Measurements from ENCODE around the gene PPP1R9B. TPM values are rescaled to one million over a fixed set of nuclear protein-coding genes. Genes with fewer than 3 reads are reported as not detected.

Gene PPP1R9B, protein sequence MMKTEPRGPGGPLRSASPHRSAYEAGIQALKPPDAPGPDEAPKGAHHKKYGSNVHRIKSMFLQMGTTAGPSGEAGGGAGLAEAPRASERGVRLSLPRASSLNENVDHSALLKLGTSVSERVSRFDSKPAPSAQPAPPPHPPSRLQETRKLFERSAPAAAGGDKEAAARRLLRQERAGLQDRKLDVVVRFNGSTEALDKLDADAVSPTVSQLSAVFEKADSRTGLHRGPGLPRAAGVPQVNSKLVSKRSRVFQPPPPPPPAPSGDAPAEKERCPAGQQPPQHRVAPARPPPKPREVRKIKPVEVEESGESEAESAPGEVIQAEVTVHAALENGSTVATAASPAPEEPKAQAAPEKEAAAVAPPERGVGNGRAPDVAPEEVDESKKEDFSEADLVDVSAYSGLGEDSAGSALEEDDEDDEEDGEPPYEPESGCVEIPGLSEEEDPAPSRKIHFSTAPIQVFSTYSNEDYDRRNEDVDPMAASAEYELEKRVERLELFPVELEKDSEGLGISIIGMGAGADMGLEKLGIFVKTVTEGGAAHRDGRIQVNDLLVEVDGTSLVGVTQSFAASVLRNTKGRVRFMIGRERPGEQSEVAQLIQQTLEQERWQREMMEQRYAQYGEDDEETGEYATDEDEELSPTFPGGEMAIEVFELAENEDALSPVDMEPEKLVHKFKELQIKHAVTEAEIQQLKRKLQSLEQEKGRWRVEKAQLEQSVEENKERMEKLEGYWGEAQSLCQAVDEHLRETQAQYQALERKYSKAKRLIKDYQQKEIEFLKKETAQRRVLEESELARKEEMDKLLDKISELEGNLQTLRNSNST
- 10 to 100 TPM; 36.2 to 79.7 TPM for total RNA-seq

DNA sequence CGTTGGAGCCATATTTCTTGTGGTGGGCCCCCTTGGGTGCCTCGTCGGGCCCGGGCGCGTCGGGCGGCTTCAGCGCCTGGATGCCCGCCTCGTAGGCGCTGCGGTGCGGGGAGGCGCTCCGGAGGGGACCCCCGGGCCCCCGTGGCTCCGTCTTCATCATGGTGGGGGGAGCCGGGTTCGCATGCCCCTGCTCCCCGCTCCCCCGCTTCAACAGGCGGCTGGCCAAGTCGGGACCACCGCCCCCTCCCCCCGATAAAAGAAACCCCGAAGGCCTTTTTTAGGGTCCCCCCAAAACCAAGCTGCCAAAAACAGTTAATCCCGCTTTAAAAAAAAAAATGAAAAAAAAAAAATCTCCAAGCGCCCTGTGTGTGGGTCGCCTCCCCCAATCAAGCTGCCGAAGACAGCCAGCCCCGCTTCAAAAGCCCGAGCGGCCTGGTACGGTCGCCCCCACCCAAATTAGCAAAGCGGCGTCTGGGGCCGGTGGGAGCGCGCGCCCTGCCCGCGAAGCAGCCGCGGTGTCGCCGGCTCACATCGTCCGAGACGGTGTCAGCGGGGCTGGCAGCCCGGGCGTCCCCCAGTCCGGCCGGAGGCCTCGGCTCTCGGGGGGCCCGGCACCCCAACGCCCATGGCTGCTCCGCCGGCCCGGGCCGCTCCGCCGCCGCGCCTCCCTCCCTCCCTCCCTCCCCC lies at the start of gene PPP1R9B:
Gene PPP1R9B, minus strand, starts transcription at position 324 of the 687 bp plus-strand sequence. Its CDS starts 164 bp downstream, at position 160.
- H3K4me3 ChIP-seq: peak within 1 kb of the TSS; percentile 69 to 86
- no peaks in the 10 kb centered on the region for H3K27me3 ChIP-seq (replicated peaks; ENCODE audit: insufficient read depth)
- TF ChIP-seq POLR2AphosphoS5 (IDR thresholded peaks at IDR 0.05) (no peak), POLR2A (IDR thresholded peaks at IDR 0.05) (no peak)
- TF ChIP-seq, protein P1, sequence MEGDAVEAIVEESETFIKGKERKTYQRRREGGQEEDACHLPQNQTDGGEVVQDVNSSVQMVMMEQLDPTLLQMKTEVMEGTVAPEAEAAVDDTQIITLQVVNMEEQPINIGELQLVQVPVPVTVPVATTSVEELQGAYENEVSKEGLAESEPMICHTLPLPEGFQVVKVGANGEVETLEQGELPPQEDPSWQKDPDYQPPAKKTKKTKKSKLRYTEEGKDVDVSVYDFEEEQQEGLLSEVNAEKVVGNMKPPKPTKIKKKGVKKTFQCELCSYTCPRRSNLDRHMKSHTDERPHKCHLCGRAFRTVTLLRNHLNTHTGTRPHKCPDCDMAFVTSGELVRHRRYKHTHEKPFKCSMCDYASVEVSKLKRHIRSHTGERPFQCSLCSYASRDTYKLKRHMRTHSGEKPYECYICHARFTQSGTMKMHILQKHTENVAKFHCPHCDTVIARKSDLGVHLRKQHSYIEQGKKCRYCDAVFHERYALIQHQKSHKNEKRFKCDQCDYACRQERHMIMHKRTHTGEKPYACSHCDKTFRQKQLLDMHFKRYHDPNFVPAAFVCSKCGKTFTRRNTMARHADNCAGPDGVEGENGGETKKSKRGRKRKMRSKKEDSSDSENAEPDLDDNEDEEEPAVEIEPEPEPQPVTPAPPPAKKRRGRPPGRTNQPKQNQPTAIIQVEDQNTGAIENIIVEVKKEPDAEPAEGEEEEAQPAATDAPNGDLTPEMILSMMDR (IDR thresholded peaks at IDR 0.05): no peak
- no peak for DNase-seq (ENCODE audit: low spot score)
- under 1% methylated on average over 62 of the region's 69 CpGs for WGBS
- no peaks in the 10 kb centered on the region for H3K9me3 ChIP-seq
- intact Hi-C loops (cut with DNase I): loop anchor here (5.0 to 10.0 kb wide), 2 partner anchors 33 to 56 kb away; partner anchors contain the start of gene PDK2
- peaks cover 19% of the 10 kb centered on the region for H3K4me1 ChIP-seq (replicated peaks)
- H3K27ac ChIP-seq: peak within 1 kb of the TSS; percentile 77 to 90
- no peaks in the 10 kb centered on the region for H3K36me3 ChIP-seq

DNA sequence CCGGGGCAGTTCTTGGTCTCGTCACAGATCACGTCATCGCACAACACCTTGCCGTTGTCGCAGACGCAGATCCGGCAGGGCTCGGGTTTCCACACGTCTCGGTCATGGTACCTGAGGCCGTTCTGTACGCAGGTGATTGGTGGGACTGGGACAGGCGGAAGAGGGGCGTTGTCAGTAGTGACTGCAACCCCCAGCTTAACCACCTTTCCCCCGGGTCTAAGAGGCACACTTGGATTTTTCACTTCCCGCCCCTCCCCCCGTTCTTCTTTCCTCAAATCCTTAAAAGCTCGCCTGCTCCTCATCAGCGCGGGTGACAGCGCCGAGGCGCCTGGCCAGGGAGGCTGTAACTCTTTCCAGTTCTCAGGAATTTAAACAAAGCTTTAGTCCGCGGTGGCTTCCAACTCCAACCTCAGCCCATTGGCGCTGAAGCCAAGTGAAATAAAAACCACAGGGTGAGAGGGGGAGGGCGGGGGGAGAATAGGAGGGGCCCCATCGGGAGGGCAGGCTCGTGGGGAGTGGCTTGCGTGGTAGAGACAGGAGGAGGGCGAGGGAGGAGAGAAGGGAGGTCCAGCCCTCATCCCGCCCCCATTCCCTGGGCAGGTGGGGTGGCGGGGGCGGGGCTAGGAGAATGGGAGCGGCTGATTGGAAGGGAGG lies 49.5 kb upstream of the PPP1R9B start:
- Histone ChIP-seq H3K27me3 (replicated peaks; ENCODE audit: insufficient read depth) (no peaks in the 10 kb centered on the region), H3K9me3 (no peaks in the 10 kb centered on the region), H3K27ac (peak overlapping the region; percentile 80 to 85), H3K36me3 (no peaks in the 10 kb centered on the region), H3K4me1 (replicated peaks) (no peaks in the 10 kb centered on the region), H3K4me3 (peak overlapping the region; percentile 36 to 39)
- WGBS: under 1% methylated on average over 36 of the region's 36 CpGs
- intact Hi-C loops (cut with DNase I): loop anchor here (1.0 to 5.0 kb wide), 3 partner anchors 33 to 92 kb away; partner anchors contain the start of gene SGCA
- DNase-seq (ENCODE audit: low spot score): peak; percentile 95
- TF ChIP-seq, protein P1 (IDR thresholded peaks at IDR 0.05): peak in 1 of 4 experiments; percentile 4
- TF ChIP-seq POLR2AphosphoS5 (IDR thresholded peaks at IDR 0.05) (peak; percentile 72), POLR2A (IDR thresholded peaks at IDR 0.05) (peak; percentile 65)

DNA sequence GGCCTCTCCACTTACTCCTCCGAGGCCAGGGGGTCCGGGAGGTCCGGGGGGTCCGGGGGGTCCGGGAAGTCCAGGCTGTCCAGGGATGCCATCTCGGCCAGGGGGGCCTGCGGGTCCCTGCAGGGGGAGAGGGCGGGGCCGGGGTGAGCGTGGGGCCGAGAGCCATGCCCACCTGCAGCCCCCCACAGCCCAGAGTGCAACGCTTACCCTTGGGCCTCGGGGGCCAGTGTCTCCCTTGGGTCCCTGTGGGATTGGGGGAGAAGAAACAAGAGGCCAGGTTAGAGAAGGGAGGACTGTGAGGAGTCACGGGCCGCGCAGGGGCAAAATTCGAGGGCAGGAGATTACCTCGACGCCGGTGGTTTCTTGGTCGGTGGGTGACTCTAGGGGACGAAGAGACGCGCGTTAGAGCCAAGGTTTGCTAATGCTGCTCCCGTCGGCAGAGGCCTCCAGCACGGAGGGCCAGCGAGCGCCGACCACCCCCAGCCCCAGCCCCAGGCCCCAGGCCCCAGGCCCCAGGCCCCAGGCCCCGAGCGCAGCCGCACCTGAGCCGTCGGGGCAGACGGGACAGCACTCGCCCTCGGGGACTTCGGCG lies 48.8 kb upstream of the PPP1R9B start:
- Histone ChIP-seq H3K27ac (peak overlapping the region; percentile 80 to 85), H3K4me3 (peak overlapping the region; percentile 36 to 39), H3K9me3 (no peaks in the 10 kb centered on the region), H3K4me1 (replicated peaks) (no peaks in the 10 kb centered on the region), H3K36me3 (no peaks in the 10 kb centered on the region), H3K27me3 (replicated peaks; ENCODE audit: insufficient read depth) (no peaks in the 10 kb centered on the region)
- no peak for DNase-seq (ENCODE audit: low spot score)
- 18% methylated on average over 40 of the region's 41 CpGs for WGBS
- TF ChIP-seq POLR2A (IDR thresholded peaks at IDR 0.05) (no peak), POLR2AphosphoS5 (IDR thresholded peaks at IDR 0.05) (no peak)
- TF ChIP-seq, protein P1 (IDR thresholded peaks at IDR 0.05): no peak
- intact Hi-C loops (cut with DNase I): loop anchor here (2.0 kb wide), 1 partner anchor 33 kb away; the partner anchor contains the start of gene SGCA

DNA sequence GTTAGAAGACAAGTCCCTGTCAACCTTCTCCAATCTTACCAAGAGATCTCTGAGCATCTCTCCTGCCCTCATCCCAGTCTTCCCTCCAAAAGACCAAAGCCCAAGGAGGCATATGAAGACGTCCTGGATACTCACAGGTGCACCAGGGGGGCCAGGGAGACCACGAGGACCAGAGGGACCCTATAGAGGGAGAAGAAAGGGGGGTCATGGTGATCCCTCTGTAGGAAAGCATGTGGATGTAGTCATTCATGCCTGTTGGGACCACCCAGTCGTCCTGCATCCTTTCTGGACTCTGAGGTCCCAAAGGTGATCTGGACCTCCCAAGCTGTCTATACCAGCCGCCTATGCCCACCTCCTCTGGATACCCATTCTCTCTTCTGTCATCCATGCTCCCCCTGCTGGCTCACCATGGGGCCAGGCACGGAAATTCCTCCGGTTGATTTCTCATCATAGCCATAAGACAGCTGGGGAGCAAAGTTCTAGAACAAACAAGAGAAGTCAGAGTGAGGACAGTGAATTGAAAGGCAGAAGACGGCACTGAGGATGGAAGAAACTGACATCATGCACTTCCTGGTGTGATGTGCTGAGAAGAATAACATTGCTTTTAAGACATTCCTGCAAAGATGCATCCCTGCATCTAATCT lies 47.7 kb upstream of the PPP1R9B start:
- TF ChIP-seq POLR2AphosphoS5 (IDR thresholded peaks at IDR 0.05) (peak; percentile 74), POLR2A (IDR thresholded peaks at IDR 0.05) (no peak)
- TF ChIP-seq, protein P1 (IDR thresholded peaks at IDR 0.05): peak; percentile 28 to 81 (median 66)
- 22% methylated on average over 7 of the region's 7 CpGs for WGBS
- intact Hi-C loops (cut with DNase I): loop anchor here (2.0 kb wide), 1 partner anchor 31 kb away; the partner anchor contains the start of gene SGCA
- H3K4me1 ChIP-seq (replicated peaks): no peaks in the 10 kb centered on the region
- H3K4me3 ChIP-seq: no peak overlapping the region
- peak; percentile 64 for DNase-seq (ENCODE audit: low spot score)
- H3K27ac ChIP-seq: peak overlapping the region in 1 of 2 donors; percentile 80
- peaks cover 0 to 6% of the 10 kb centered on the region in 2 donors for H3K36me3 ChIP-seq
- H3K27me3 ChIP-seq (replicated peaks; ENCODE audit: insufficient read depth): no peaks in the 10 kb centered on the region
- no peaks in the 10 kb centered on the region for H3K9me3 ChIP-seq

Measured in prostate gland (tissue), 2 donors.